HEK293 (cell line): ENCODE results near the gene MYO15B.

Experiments used
- ZNF274 ChIP-seq, 2 experiments: fragments of 200-500 bp in 1 of 2; fragments of 450-650 bp in 1 of 2; sonication (Bioruptor generic) in 1 of 2; formaldehyde crosslinking in 1 of 2; IDR thresholded peaks; 2 replicates each; pipeline versions ENCODE4 v1.5.1 to v1.6.1; 2014 to 2016; ENCODE audit warnings: borderline replicate concordance in 1 of 2, inconsistent platforms in 1 of 2, low read length in 1 of 2, missing biosample characterization in 1 of 2, missing genetic modification characterization in 1 of 2
- ZNF335 ChIP-seq: fragments of 450-650 bp; formaldehyde crosslinking; conservative IDR thresholded peaks from 2 replicates; pipeline ENCODE4 v1.5.1; 2016; ENCODE audit warnings: missing biosample characterization, missing genetic modification characterization
- ZNF768 ChIP-seq: fragments of 450-650 bp; formaldehyde crosslinking; IDR thresholded peaks from 2 replicates; pipeline ENCODE4 v1.5.1; 2018; ENCODE audit warnings: missing biosample characterization, mild to moderate bottlenecking, missing genetic modification characterization

DNA sequence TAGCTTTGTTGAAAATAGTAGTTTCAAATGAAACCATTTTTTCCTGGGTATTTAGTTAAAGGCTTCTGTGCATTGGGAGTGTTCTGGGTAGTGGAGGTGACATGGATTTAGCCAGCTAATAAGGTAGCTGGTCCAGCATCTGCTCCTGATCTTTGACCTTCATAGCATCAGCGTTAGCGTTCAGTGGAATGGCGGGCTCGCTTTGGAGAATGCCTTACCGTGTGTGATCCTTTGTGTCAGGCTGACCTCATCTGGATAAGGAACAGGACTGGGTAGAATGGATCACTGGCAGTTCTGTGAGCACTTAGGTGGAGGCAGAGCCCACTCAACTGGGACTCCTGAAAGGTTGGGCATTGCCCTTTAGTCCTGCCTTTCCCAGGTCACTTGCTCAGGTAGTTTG, 83.3 kb downstream of the MYO15B start:
- no peak for TF ChIP-seq ZNF335 (tag by site-specific recombination)
- no peak for TF ChIP-seq ZNF768 (tag by site-specific recombination)
- TF ChIP-seq ZNF274 (IDR thresholded peaks at IDR 0.05; ENCODE audit: low read length): no peak
- TF ChIP-seq ZNF274 (tag by site-specific recombination; IDR thresholded peaks at IDR 0.05; ENCODE audit: borderline replicate concordance): no peak
